Left ventricle myocardium inferior (tissue), 1 donor: ENCODE results near the gene LSP1. TPM values are rescaled to one million over a fixed set of nuclear protein-coding genes. Genes with fewer than 3 reads are reported as not detected.

Experiments
- DNase-seq: peaks from one replicate; pipeline ENCODE4 v3.0.0-alpha.2; 2020
- H3K27ac ChIP-seq: fragments of 200-600 bp; replicated peaks from 2 replicates; pipeline ENCODE4 v1.8.0; 2021
- H3K27me3 ChIP-seq: fragments of 200-600 bp; 2 replicates; pipeline ENCODE4 v1.8.0; 2021; ENCODE audit warnings: low read depth
- H3K36me3 ChIP-seq: fragments of 200-600 bp; 2 replicates; pipeline ENCODE4 v1.8.0; 2021
- H3K4me1 ChIP-seq: fragments of 200-600 bp; 2 replicates; pipeline ENCODE4 v1.8.0; 2021
- H3K4me3 ChIP-seq: fragments of 200-600 bp; 2 replicates; pipeline ENCODE4 v1.8.0; 2021; ENCODE audit warnings: mild to moderate bottlenecking, moderate library complexity
- H3K9me3 ChIP-seq: fragments of 200-600 bp; replicated peaks from 2 replicates; pipeline ENCODE4 v1.8.0; 2021
- CTCF ChIP-seq: fragments of 200-600 bp; IDR thresholded peaks from 2 replicates; pipeline ENCODE4 v1.8.0; 2021; ENCODE audit warnings: antibody characterized with exemption, mild to moderate bottlenecking, borderline replicate concordance
- intact Hi-C: fragments of 100-400 bp; cut with micrococcal nuclease; formaldehyde crosslinking; loops from one replicate; pipeline ENCODE4 v1.11.0; 2022
- total RNA-seq: library from RNA; stranded (reverse); fragmentation: NEBNext Ultra II Directional; extraction: Animal tissue kit (Norgen Biotek cat#: 25700); gene quantifications from one replicate; pipeline ENCODE4 v1.2.1, GENCODE V29; 2021
- donor health status: DM: no; HTN: yes; CAD: no; lungs with severe emphysema.

Gene LSP1
- total RNA-seq, 1 donor from 2014 or later = 19.7 TPM

DNA sequence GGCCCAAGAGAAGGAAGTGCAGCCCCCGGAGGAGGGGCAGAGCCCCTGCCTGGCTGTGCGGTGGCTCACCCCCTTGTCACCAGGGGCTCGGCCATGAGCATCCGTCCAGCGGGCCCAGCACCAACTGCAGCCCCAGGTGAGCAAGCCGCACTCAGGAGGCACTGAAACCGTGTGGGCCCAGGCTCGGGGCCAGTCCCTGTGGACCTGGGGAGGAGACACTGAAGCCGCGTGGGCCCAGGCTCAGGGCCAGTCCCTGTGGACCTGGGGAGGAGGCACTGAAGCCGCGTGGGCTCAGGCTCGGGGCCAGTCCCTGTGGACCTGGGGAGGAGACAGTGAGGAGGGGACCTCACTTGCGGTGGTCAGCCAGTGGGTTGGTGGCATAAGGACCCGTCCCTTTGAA lies 13.9 kb downstream of the LSP1 start:
- peak; percentile 13 for DNase-seq
- H3K36me3 ChIP-seq = no peaks in the 10 kb centered on the region
- TF ChIP-seq CTCF = no peak
- H3K27me3 ChIP-seq = peaks cover 37% of the 10 kb centered on the region
- intact Hi-C loops = no loop called here
- no peaks in the 10 kb centered on the region for H3K9me3 ChIP-seq
- peak overlapping the region; percentile 64 for H3K4me3 ChIP-seq
- peak overlapping the region; percentile 89 for H3K27ac ChIP-seq
- peaks cover 74% of the 10 kb centered on the region for H3K4me1 ChIP-seq

DNA sequence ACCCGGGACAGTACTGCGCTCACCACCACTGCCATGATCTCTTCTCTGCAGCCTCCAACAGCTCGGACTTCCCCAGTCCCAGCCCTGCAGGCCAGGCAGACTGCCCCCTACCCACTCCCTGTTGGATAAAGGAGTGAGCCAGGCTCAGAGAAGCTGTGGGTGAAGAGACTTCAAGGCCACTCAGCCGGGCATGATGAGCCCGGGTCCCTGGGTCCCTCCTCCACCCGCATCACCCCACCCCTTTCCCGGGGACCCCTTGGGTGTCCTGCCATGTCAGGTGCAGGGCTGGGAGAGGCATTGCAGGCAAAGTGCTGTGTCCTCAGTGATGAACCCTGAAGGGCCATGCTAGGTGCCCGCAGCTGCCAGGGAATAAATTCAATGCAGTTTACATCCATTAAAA lies 14.5 kb downstream of the LSP1 start:
- H3K36me3 ChIP-seq = no peaks in the 10 kb centered on the region
- no peaks in the 10 kb centered on the region for H3K9me3 ChIP-seq
- H3K4me1 ChIP-seq = peaks cover 74% of the 10 kb centered on the region
- H3K27ac ChIP-seq = peak overlapping the region; percentile 89
- DNase-seq = peak; percentile 13
- peak overlapping the region; percentile 64 for H3K4me3 ChIP-seq
- intact Hi-C loops = no loop called here
- no peak for TF ChIP-seq CTCF
- H3K27me3 ChIP-seq = peaks cover 37% of the 10 kb centered on the region

DNA sequence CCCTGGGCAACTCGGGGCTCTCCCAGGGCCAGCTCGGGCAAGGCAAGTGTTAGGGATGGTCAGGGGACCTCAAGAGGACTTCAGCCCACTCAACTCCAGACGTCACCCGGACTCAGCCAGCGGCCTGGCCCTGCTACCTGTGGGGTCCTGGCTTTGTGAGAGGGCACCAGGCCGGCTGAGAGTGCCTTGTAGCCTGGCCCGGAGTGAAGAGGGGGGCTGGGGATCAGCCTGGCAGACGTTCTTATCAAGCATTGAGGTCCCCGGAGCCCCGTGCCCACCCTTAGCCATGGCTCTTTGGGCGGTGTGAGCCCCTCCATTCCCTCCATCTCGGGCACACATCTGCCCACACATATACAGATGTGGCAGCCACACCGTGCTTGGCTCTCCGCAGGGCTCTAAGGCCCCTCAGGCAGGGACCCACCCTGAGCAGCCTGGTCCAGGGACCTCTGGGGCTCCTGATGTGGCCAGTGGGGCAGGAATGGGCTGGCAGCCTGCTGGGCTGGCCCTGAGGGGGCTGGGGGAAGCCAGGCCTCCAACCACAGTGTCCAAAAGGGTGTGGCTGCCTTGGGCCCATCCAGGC lies 15.3 kb downstream of the LSP1 start:
- H3K27ac ChIP-seq = peak overlapping the region; percentile 89
- peak overlapping the region; percentile 64 for H3K4me3 ChIP-seq
- no peak for TF ChIP-seq CTCF
- peaks cover 37% of the 10 kb centered on the region for H3K27me3 ChIP-seq
- no peaks in the 10 kb centered on the region for H3K36me3 ChIP-seq
- intact Hi-C loops = no loop called here
- H3K9me3 ChIP-seq = no peaks in the 10 kb centered on the region
- peaks cover 68% of the 10 kb centered on the region for H3K4me1 ChIP-seq
- peak; percentile 15 for DNase-seq

DNA sequence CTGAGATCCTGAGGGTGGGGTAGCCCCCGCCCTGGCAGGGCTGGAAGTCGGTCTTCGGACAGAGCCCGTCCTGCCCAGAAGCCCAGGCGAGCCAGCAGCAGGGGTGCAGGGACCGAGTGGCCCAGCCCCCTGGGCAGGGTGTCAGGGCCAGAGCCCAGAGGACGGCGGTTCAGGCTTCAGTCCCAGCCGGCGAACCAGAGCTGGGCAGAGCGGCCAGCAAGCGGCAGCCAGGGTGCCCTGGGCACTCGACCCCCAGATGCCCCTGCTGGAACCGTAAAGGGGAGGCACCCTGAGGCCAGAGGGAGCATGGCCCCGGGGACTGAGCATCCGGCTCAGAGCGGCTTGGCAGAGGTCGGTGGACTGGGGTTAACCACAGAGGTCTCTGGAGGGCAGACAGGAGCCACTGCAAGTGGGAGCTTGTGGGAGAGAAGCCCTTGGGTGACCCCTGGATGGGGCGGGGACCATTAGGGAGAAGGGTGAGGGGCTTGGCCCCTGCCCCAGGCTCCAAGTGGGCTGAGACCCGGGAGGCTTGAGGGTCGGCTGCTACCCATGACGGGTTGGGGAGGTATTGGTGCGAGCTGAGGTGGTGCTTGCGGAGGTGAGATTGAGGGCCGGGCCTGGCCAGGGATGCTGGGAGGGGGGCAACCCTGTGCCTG lies 15.9 kb downstream of the LSP1 start:
- peak; percentile 59 for DNase-seq
- H3K27ac ChIP-seq = peak overlapping the region; percentile 89

More for the DNA sequence above, 15.9 kb downstream of the LSP1 start:
- intact Hi-C loops = no loop called here
- Histone ChIP-seq H3K27me3 (peaks cover 37% of the 10 kb centered on the region), H3K4me3 (peak overlapping the region; percentile 64), H3K36me3 (no peaks in the 10 kb centered on the region), H3K4me1 (peaks cover 62% of the 10 kb centered on the region), H3K9me3 (no peaks in the 10 kb centered on the region)
- no peak for TF ChIP-seq CTCF
